K562 (cell line): ENCODE results near the gene SYNJ2. TPM values are rescaled to one million over a fixed set of nuclear protein-coding genes. Genes with fewer than 3 reads are reported as not detected.
A peak's percentile ranks its signal among the peaks of the same experiment; 100 is the strongest.

Experiments used
- BRF1 ChIP-seq: IDR thresholded peaks from 3 replicates; pipeline ENCODE4 v1.6.1; 2011; ENCODE audit warnings: borderline replicate concordance, mild to moderate bottlenecking; ENCODE audit not compliant: insufficient read length; ENCODE audit errors: extremely low read depth
- CHAMP1 ChIP-seq: fragments of 450-650 bp; IDR thresholded peaks from 2 replicates; pipeline ENCODE4 v1.6.1; 2016; ENCODE audit warnings: mild to moderate bottlenecking
- CHD1 ChIP-seq: fragments of 200-600 bp; sonication (generic); IDR thresholded peaks from one replicate; pipeline ENCODE4 v1.6.1; 2012; ENCODE audit warnings: mild to moderate bottlenecking, moderate library complexity, low read length, inconsistent platforms
- E4F1 ChIP-seq: fragments of 250-450 bp; sonication (Bioruptor Pico); IDR thresholded peaks from 2 replicates; pipeline ENCODE4 v1.5.0; 2021; ENCODE audit warnings: mild to moderate bottlenecking, borderline replicate concordance
- PCBP2 ChIP-seq: fragments of 200-400 bp; formaldehyde crosslinking; IDR thresholded peaks from 2 replicates; pipeline ENCODE4 v1.6.1; 2018; ENCODE audit warnings: low read length, low read depth, mild to moderate bottlenecking, moderate library complexity; ENCODE audit not compliant: poor library complexity, severe bottlenecking
- TAF1 ChIP-seq: IDR thresholded peaks from 2 replicates; pipeline ENCODE4 v1.6.1; 2011; ENCODE audit warnings: mild to moderate bottlenecking, low read length, moderate library complexity; ENCODE audit not compliant: insufficient read depth, control insufficient read depth, severe bottlenecking; ENCODE audit errors: extremely low read depth
- TCF7 ChIP-seq: sonication (generic); IDR thresholded peaks from 2 replicates; pipeline ENCODE4 v1.6.1; 2016; ENCODE audit warnings: antibody characterized with exemption, borderline replicate concordance
- TRIM25 ChIP-seq: fragments of 450-650 bp; IDR thresholded peaks from 2 replicates; pipeline ENCODE4 v1.7.0; 2016; ENCODE audit warnings: borderline replicate concordance
- ZNF175 ChIP-seq: fragments of 200-800 bp; sonication (Bioruptor generic); IDR thresholded peaks from 2 replicates; pipeline ENCODE4 v1.6.1; 2016; ENCODE audit warnings: low read depth, mild to moderate bottlenecking, missing genetic modification characterization, missing compliant biosample characterization
- ZNF511 ChIP-seq: sonication (generic); formaldehyde crosslinking; IDR thresholded peaks from 2 replicates; pipeline ENCODE4 v1.8.0; 2022; ENCODE audit warnings: mild to moderate bottlenecking, missing genetic modification reagents
- ZNF655 ChIP-seq: fragments of 250-450 bp; sonication (Bioruptor Pico); IDR thresholded peaks from 2 replicates; pipeline ENCODE4 v1.5.0; 2021
- polyA plus RNA-seq, 8 experiments: library from polyadenylated mRNA; depleted of rRNA in 4 of 8; stranded (reverse) in 5 of 8; unstranded in 3 of 8; fragments of >200 nt; fragmentation: Nextera tagmentation in 2 of 8; fragmentation: Illumina TruSeq in 1 of 8; extraction: Ambion mirVana in 2 of 8; extraction: Trizol in 1 of 8; gene quantifications; 2 replicates each; pipeline versions ENCODE4 v1.2.1 to v1.2.3, GENCODE V29; 2011 to 2014; ENCODE audit warnings: inconsistent platforms in 1 of 8, missing spikeins in 1 of 8
- total RNA-seq, 7 experiments: library from RNA; depleted of rRNA in 6 of 7; stranded (reverse); fragments of >200 nt in 6 of 7; fragmentation: Illumina TruSeq in 2 of 7; extraction: Trizol in 2 of 7; gene quantifications; 2 replicates each; pipeline versions ENCODE4 v1.2.1 to v1.2.3, GENCODE V29; 2011 to 2021; ENCODE audit warnings: low replicate concordance in 1 of 7

Gene SYNJ2
- total and polyA plus RNA-seq, 9 of the 15 experiments (the other 6 are each of a cell fraction or from before 2014, with no cell fraction given): 3.0 to 27.7 (median 17.8) TPM

GRCh38 chr6:157981395-157982101, at the start of gene SYNJ2 (continued):
- TF ChIP-seq TCF7 (no peak; the same call in 1 of the 2 replicates), ZNF511 (no peak), BRF1 (no peak), CHAMP1 (no peak), ZNF175 (0 out of 2 replicates have a peak, but pooled peaks have one; percentile 31), E4F1 (CRISPR knock-in tag) (no peak), PCBP2 (no peak), TRIM25 (no peak; the same call in 1 of the 2 replicates), ZNF655 (CRISPR knock-in tag) (no peak), TAF1 (peak; percentile 63), CHD1 (no peak)
